Measurements from ENCODE around the gene TNFSF13B.

TNFSF13B gene

DNA sequence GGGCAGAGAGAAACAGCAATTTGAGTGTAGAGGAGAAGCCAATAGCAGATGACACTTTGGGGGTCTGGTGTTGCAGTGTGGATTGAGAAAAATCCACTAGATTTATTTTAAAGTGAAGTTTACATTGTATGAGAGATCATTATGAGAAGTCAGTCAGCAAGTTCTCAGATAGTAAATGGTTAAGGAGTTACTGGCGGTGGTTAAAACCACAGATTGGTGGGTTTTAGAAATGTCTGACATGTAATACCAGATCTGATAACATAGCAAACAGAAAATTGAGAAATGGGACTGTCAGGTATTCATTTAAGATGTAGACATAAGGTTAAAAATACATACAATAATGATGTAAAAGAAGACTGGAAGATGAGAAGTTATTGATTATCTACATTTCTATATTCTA is 44.1 kb upstream of the TNFSF13B start:
- H3F3A ChIP-seq (ENCODE audit: control insufficient read depth, insufficient read depth) = no peaks in the 10 kb centered on the region
- H3K4me2 ChIP-seq (ENCODE audit: low read length) = no peak overlapping the region
- peaks cover 19% of the 10 kb centered on the region for H3K36me3 ChIP-seq (ENCODE audit: control insufficient read depth, low read length)
- 0 out of 2 replicates have a peak, but pooled peaks cover 9% of the 10 kb centered on the region for H3K4me1 ChIP-seq (ENCODE audit: control insufficient read depth, low read length)
- no peak overlapping the region for H3K4me3 ChIP-seq (ENCODE audit: low read length)
- H3K9me2 ChIP-seq (replicated peaks; ENCODE audit: control insufficient read depth, low read length) = no peaks in the 10 kb centered on the region
- peaks cover 19% of the 10 kb centered on the region for H4K20me1 ChIP-seq (ENCODE audit: control insufficient read depth, insufficient read depth, low read depth, low read length)
- no peaks in the 10 kb centered on the region for H3K9me3 ChIP-seq (ENCODE audit: control insufficient read depth, insufficient read depth, low read length)
- H3K79me2 ChIP-seq (ENCODE audit: control insufficient read depth, low read length) = peaks cover 84% of the 10 kb centered on the region
- TF ChIP-seq EZH2phosphoT487 (IDR thresholded peaks at IDR 0.05; ENCODE audit: borderline replicate concordance, low read length) = no peak
- TF ChIP-seq, protein P1, sequence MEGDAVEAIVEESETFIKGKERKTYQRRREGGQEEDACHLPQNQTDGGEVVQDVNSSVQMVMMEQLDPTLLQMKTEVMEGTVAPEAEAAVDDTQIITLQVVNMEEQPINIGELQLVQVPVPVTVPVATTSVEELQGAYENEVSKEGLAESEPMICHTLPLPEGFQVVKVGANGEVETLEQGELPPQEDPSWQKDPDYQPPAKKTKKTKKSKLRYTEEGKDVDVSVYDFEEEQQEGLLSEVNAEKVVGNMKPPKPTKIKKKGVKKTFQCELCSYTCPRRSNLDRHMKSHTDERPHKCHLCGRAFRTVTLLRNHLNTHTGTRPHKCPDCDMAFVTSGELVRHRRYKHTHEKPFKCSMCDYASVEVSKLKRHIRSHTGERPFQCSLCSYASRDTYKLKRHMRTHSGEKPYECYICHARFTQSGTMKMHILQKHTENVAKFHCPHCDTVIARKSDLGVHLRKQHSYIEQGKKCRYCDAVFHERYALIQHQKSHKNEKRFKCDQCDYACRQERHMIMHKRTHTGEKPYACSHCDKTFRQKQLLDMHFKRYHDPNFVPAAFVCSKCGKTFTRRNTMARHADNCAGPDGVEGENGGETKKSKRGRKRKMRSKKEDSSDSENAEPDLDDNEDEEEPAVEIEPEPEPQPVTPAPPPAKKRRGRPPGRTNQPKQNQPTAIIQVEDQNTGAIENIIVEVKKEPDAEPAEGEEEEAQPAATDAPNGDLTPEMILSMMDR (IDR thresholded peaks at IDR 0.05; ENCODE audit: low read depth, low read length, poor library complexity, severe bottlenecking) = no peak
- no peak overlapping the region for H3K27ac ChIP-seq (ENCODE audit: low read depth, low read length)
- H3K27me3 ChIP-seq (ENCODE audit: control insufficient read depth, low read length) = no peaks in the 10 kb centered on the region

DNA sequence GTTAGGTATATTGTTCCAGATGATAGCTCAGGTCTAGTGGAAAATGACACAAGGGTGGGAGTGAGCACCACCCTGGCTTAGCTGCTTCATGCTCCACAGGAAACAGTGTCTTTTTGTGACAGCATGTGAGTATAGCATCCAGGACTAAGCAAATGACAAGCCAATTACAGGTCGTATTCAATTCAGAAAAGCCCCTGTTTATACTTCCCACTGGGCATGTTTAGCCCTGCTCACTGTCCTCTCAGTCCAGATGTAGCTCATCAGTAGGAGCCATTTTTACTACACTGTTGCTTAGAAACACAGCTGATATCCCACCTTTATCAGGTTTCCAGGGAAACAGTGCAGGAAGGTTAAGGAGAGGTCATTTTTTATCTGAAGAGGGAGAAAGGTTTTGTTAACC is 43.3 kb upstream of the TNFSF13B start:
- Histone ChIP-seq H3K27ac (ENCODE audit: low read depth, low read length) (no peak overlapping the region), H3F3A (ENCODE audit: control insufficient read depth, insufficient read depth) (no peaks in the 10 kb centered on the region), H3K79me2 (ENCODE audit: control insufficient read depth, low read length) (peaks cover 81% of the 10 kb centered on the region), H3K9me2 (replicated peaks; ENCODE audit: control insufficient read depth, low read length) (no peaks in the 10 kb centered on the region), H3K9me3 (ENCODE audit: control insufficient read depth, insufficient read depth, low read length) (no peaks in the 10 kb centered on the region), H3K27me3 (ENCODE audit: control insufficient read depth, low read length) (no peaks in the 10 kb centered on the region), H3K4me1 (ENCODE audit: control insufficient read depth, low read length) (peaks cover 8% of the 10 kb centered on the region; the same call in 1 of the 2 replicates), H4K20me1 (ENCODE audit: control insufficient read depth, insufficient read depth, low read depth, low read length) (peaks cover 15% of the 10 kb centered on the region), H3K36me3 (ENCODE audit: control insufficient read depth, low read length) (peaks cover 18% of the 10 kb centered on the region), H3K4me2 (ENCODE audit: low read length) (no peak overlapping the region), H3K4me3 (ENCODE audit: low read length) (no peak overlapping the region)
- TF ChIP-seq, protein P1 (IDR thresholded peaks at IDR 0.05; ENCODE audit: low read depth, low read length, poor library complexity, severe bottlenecking) = peak; percentile 10
- TF ChIP-seq EZH2phosphoT487 (IDR thresholded peaks at IDR 0.05; ENCODE audit: borderline replicate concordance, low read length) = no peak

DNA sequence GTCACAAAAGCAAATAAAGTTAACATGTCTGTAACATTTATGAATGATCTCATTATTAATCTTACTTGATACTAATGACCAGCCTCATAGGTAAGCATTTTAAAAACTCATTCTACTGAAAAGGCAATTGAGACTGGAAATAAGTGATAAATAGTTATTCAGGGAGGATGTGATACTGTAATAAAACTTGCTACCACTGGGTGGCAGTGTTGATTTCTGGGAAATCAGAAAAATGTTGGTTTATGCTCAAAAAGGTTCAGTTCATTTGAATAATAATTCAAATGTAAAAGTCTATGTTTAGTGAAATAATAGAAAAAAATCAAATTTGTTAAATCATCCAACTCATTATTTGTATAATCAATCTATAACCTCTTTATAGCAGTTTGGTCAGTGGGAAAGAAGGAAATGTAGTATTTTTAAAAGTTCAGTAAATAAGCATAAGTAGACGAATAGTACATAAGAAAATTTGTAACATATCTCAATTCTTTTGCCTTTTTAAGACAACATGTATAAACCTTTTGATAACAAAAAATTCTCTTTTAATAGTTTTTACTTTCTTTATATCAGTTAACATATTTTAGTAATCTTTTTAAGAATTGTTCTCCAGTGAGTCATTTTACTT is 41.8 kb upstream of the TNFSF13B start:
- no peaks in the 10 kb centered on the region for H3F3A ChIP-seq (ENCODE audit: control insufficient read depth, insufficient read depth)
- H3K36me3 ChIP-seq (ENCODE audit: control insufficient read depth, low read length) = peaks cover 17% of the 10 kb centered on the region
- no peaks in the 10 kb centered on the region for H3K9me2 ChIP-seq (replicated peaks; ENCODE audit: control insufficient read depth, low read length)
- no peak for TF ChIP-seq EZH2phosphoT487 (IDR thresholded peaks at IDR 0.05; ENCODE audit: borderline replicate concordance, low read length)
- TF ChIP-seq, protein P1 (IDR thresholded peaks at IDR 0.05; ENCODE audit: low read depth, low read length, poor library complexity, severe bottlenecking) = peak; percentile 76
- no peak overlapping the region for H3K4me3 ChIP-seq (ENCODE audit: low read length)
- no peaks in the 10 kb centered on the region for H3K27me3 ChIP-seq (ENCODE audit: control insufficient read depth, low read length)
- H4K20me1 ChIP-seq (ENCODE audit: control insufficient read depth, insufficient read depth, low read depth, low read length) = peaks cover 13% of the 10 kb centered on the region
- H3K4me1 ChIP-seq (ENCODE audit: control insufficient read depth, low read length) = peaks cover 17% of the 10 kb centered on the region
- no peaks in the 10 kb centered on the region for H3K9me3 ChIP-seq (ENCODE audit: control insufficient read depth, insufficient read depth, low read length)
- no peak overlapping the region for H3K27ac ChIP-seq (ENCODE audit: low read depth, low read length)
- H3K4me2 ChIP-seq (ENCODE audit: low read length) = no peak overlapping the region
- peaks cover 73% of the 10 kb centered on the region for H3K79me2 ChIP-seq (ENCODE audit: control insufficient read depth, low read length)
